Measurements from ENCODE around the gene KLHDC10.

The KLHDC10 gene

GRCh38 chr7:130139193-130139960, 69.0 kb downstream of the KLHDC10 start:
- TF ChIP-seq ZFX (IDR thresholded peaks at IDR 0.05; ENCODE audit: borderline replicate concordance): no peak
- no peak for TF ChIP-seq CTCF (IDR thresholded peaks at IDR 0.05)
- H3K27ac ChIP-seq: no peak overlapping the region

- H3K27ac ChIP-seq: no peak overlapping the region
Measured at GRCh38 chr7:130140551-130141160, 70.3 kb downstream of the KLHDC10 start.

GRCh38 chr7:130141161-130141883, 71.0 kb downstream of the KLHDC10 start:
- no peak overlapping the region for H3K27ac ChIP-seq
- TF ChIP-seq CTCF (IDR thresholded peaks at IDR 0.05) (no peak), ZFX (IDR thresholded peaks at IDR 0.05; ENCODE audit: borderline replicate concordance) (no peak)

More at GRCh38 chr7:130140551-130141160, 70.3 kb downstream of the KLHDC10 start:
- TF ChIP-seq CTCF (IDR thresholded peaks at IDR 0.05) (no peak), ZFX (IDR thresholded peaks at IDR 0.05; ENCODE audit: borderline replicate concordance) (no peak)

- no peak overlapping the region for H3K27ac ChIP-seq
- TF ChIP-seq ZFX (IDR thresholded peaks at IDR 0.05; ENCODE audit: borderline replicate concordance) (no peak), CTCF (IDR thresholded peaks at IDR 0.05) (no peak)
Measured at GRCh38 chr7:130141884-130142653, 71.7 kb downstream of the KLHDC10 start.

- H3K27ac ChIP-seq: no peak overlapping the region
- no peak for TF ChIP-seq CTCF (IDR thresholded peaks at IDR 0.05)
- TF ChIP-seq ZFX (IDR thresholded peaks at IDR 0.05; ENCODE audit: borderline replicate concordance): no peak
Measured at GRCh38 chr7:130142654-130143333, 72.5 kb downstream of the KLHDC10 start.

GRCh38 chr7:130143334-130143732, 73.0 kb downstream of the KLHDC10 start:
- H3K27ac ChIP-seq: no peak overlapping the region
- TF ChIP-seq CTCF (IDR thresholded peaks at IDR 0.05) (no peak), ZFX (IDR thresholded peaks at IDR 0.05; ENCODE audit: borderline replicate concordance) (no peak)
